ENCODE data around the gene DMBT1.
A peak's percentile ranks its signal among the peaks of the same experiment; 100 is the strongest.

DMBT1 gene

GRCh38 chr10:122553341-122553740, 7.2 kb upstream of the DMBT1 start:
- H3K4me3 Mint-ChIP-seq, result no peak overlapping the region

GRCh38 chr10:122554131-122555036, 6.2 kb upstream of the DMBT1 start:
- Mint-ChIP-seq H3K27me3 (peaks cover 10 to 14% of the 10 kb centered on the region in 2 donors), H3K4me3 (no peak overlapping the region), H3K36me3 (ENCODE audit: insufficient read depth) (no peaks in the 10 kb centered on the region), H3K4me1 (ENCODE audit: low read depth in 2 of 2) (peaks cover 20 to 37% of the 10 kb centered on the region in 2 donors), H3K9me3 (no peaks in the 10 kb centered on the region), H3K27ac (no peak overlapping the region)
- no peak for DNase-seq
- no peak for ATAC-seq (replicated peaks)

More at GRCh38 chr10:122553341-122553740, 7.2 kb upstream of the DMBT1 start:
- no peaks in the 10 kb centered on the region for H3K36me3 Mint-ChIP-seq (ENCODE audit: insufficient read depth)
- no peak for ATAC-seq (replicated peaks)
- peaks cover 10 to 14% of the 10 kb centered on the region in 2 donors for H3K27me3 Mint-ChIP-seq
- no peaks in the 10 kb centered on the region for H3K9me3 Mint-ChIP-seq
- H3K27ac Mint-ChIP-seq, result no peak overlapping the region
- DNase-seq, result no peak
- peaks cover 10 to 30% of the 10 kb centered on the region in 2 donors for H3K4me1 Mint-ChIP-seq (ENCODE audit: low read depth in 2 of 2)

- Mint-ChIP-seq H3K9me3 (no peaks in the 10 kb centered on the region), H3K4me3 (no peak overlapping the region), H3K27me3 (peaks cover 10 to 14% of the 10 kb centered on the region in 2 donors), H3K27ac (no peak overlapping the region), H3K4me1 (ENCODE audit: low read depth in 2 of 2) (peaks cover 25 to 38% of the 10 kb centered on the region in 2 donors), H3K36me3 (ENCODE audit: insufficient read depth) (no peaks in the 10 kb centered on the region)
- DNase-seq (no peak), ATAC-seq (replicated peaks) (no peak)
Measured at GRCh38 chr10:122555442-122555841, 5.1 kb upstream of the DMBT1 start.

GRCh38 chr10:122557516-122557915, 3.0 kb upstream of the DMBT1 start:
- no peak for DNase-seq
- no peak for ATAC-seq (replicated peaks)
- peaks cover 26% of the 10 kb centered on the region in 2 donors for H3K4me1 Mint-ChIP-seq (ENCODE audit: low read depth in 2 of 2)
- no peak overlapping the region for H3K4me3 Mint-ChIP-seq
- no peaks in the 10 kb centered on the region for H3K36me3 Mint-ChIP-seq (ENCODE audit: insufficient read depth)
- no peaks in the 10 kb centered on the region for H3K9me3 Mint-ChIP-seq
- H3K27ac Mint-ChIP-seq, result peak overlapping the region in 1 of 2 donors; percentile 41
- H3K27me3 Mint-ChIP-seq, result peaks cover 10 to 24% of the 10 kb centered on the region in 2 donors

- H3K27ac Mint-ChIP-seq, result peak overlapping the region in 1 of 2 donors; percentile 81
- no peak for DNase-seq
- peaks cover 10 to 24% of the 10 kb centered on the region in 2 donors for H3K27me3 Mint-ChIP-seq
- H3K4me3 Mint-ChIP-seq, result peak overlapping the region; percentile 38 to 51
- H3K36me3 Mint-ChIP-seq (ENCODE audit: insufficient read depth), result no peaks in the 10 kb centered on the region
- no peaks in the 10 kb centered on the region for H3K9me3 Mint-ChIP-seq
- peak; percentile 74 for ATAC-seq (replicated peaks)
- H3K4me1 Mint-ChIP-seq (ENCODE audit: low read depth in 2 of 2), result peaks cover 26% of the 10 kb centered on the region in 2 donors
Measured at GRCh38 chr10:122558452-122558851, 2.1 kb upstream of the DMBT1 start.

GRCh38 chr10:122559228-122559627, 1.3 kb upstream of the DMBT1 start:
- Mint-ChIP-seq H3K36me3 (ENCODE audit: insufficient read depth) (no peaks in the 10 kb centered on the region), H3K27me3 (peaks cover 10 to 30% of the 10 kb centered on the region in 2 donors), H3K4me3 (peak overlapping the region; percentile 38 to 51), H3K4me1 (ENCODE audit: low read depth in 2 of 2) (peaks cover 26% of the 10 kb centered on the region in 2 donors), H3K9me3 (no peaks in the 10 kb centered on the region), H3K27ac (peak overlapping the region; percentile 8 to 81)
- ATAC-seq (replicated peaks) (no peak), DNase-seq (no peak)

GRCh38 chr10:122561212-122561611, 658 bp downstream of the DMBT1 start:
- DNase-seq, result no peak
- Mint-ChIP-seq H3K36me3 (ENCODE audit: insufficient read depth) (no peaks in the 10 kb centered on the region), H3K27me3 (peaks cover 5 to 22% of the 10 kb centered on the region in 2 donors), H3K27ac (no peak overlapping the region), H3K9me3 (no peaks in the 10 kb centered on the region), H3K4me3 (no peak overlapping the region), H3K4me1 (ENCODE audit: low read depth in 2 of 2) (peaks cover 24 to 26% of the 10 kb centered on the region in 2 donors)
- ATAC-seq (replicated peaks), result no peak

- ATAC-seq (replicated peaks), result no peak
- DNase-seq, result no peak
- H3K4me1 Mint-ChIP-seq (ENCODE audit: low read depth in 2 of 2), result peaks cover 18 to 26% of the 10 kb centered on the region in 2 donors
- H3K27me3 Mint-ChIP-seq, result peaks cover 0 to 16% of the 10 kb centered on the region in 2 donors
- no peaks in the 10 kb centered on the region for H3K9me3 Mint-ChIP-seq
- H3K4me3 Mint-ChIP-seq, result no peak overlapping the region
- H3K36me3 Mint-ChIP-seq (ENCODE audit: insufficient read depth), result no peaks in the 10 kb centered on the region
- no peak overlapping the region for H3K27ac Mint-ChIP-seq
Measured at GRCh38 chr10:122561792-122562191, 1.2 kb downstream of the DMBT1 start.

GRCh38 chr10:122564980-122565379, 4.4 kb downstream of the DMBT1 start:
- H3K4me3 Mint-ChIP-seq, result no peak overlapping the region
- no peaks in the 10 kb centered on the region for H3K36me3 Mint-ChIP-seq (ENCODE audit: insufficient read depth)
- DNase-seq, result no peak
- H3K27ac Mint-ChIP-seq, result no peak overlapping the region
- peaks cover 0 to 9% of the 10 kb centered on the region in 2 donors for H3K4me1 Mint-ChIP-seq (ENCODE audit: low read depth in 2 of 2)
- H3K27me3 Mint-ChIP-seq, result peaks cover 26 to 31% of the 10 kb centered on the region in 2 donors
- no peak for ATAC-seq (replicated peaks)
- no peaks in the 10 kb centered on the region for H3K9me3 Mint-ChIP-seq

- DNase-seq, result peak; percentile 72 to 78 (median 73)
- H3K9me3 Mint-ChIP-seq, result no peaks in the 10 kb centered on the region
- peak; percentile 59 for ATAC-seq (replicated peaks)
- H3K4me3 Mint-ChIP-seq, result no peak overlapping the region
- no peaks in the 10 kb centered on the region for H3K36me3 Mint-ChIP-seq (ENCODE audit: insufficient read depth)
- H3K27ac Mint-ChIP-seq, result no peak overlapping the region
- peaks cover 35 to 38% of the 10 kb centered on the region in 2 donors for H3K27me3 Mint-ChIP-seq
- H3K4me1 Mint-ChIP-seq (ENCODE audit: low read depth in 2 of 2), result peaks cover 0 to 9% of the 10 kb centered on the region in 2 donors
Measured at GRCh38 chr10:122565766-122566206, 5.2 kb downstream of the DMBT1 start.

- DNase-seq, result no peak
- Mint-ChIP-seq H3K4me3 (no peak overlapping the region), H3K36me3 (ENCODE audit: insufficient read depth) (no peaks in the 10 kb centered on the region), H3K4me1 (ENCODE audit: low read depth in 2 of 2) (peaks cover 0 to 5% of the 10 kb centered on the region in 2 donors), H3K27ac (no peak overlapping the region), H3K9me3 (no peaks in the 10 kb centered on the region), H3K27me3 (peaks cover 35 to 37% of the 10 kb centered on the region in 2 donors)
- no peak for ATAC-seq (replicated peaks)
Measured at GRCh38 chr10:122566632-122567031, 6.1 kb downstream of the DMBT1 start.

GRCh38 chr10:122567056-122567660, 6.6 kb downstream of the DMBT1 start:
- ATAC-seq (replicated peaks), result peak; percentile 40
- H3K27me3 Mint-ChIP-seq, result peaks cover 30 to 42% of the 10 kb centered on the region in 2 donors
- H3K4me3 Mint-ChIP-seq, result no peak overlapping the region
- no peaks in the 10 kb centered on the region for H3K36me3 Mint-ChIP-seq (ENCODE audit: insufficient read depth)
- no peaks in the 10 kb centered on the region for H3K9me3 Mint-ChIP-seq
- H3K27ac Mint-ChIP-seq, result no peak overlapping the region
- DNase-seq, result peak in 2 of 3 experiments; percentile 18 to 19
- no peaks in the 10 kb centered on the region for H3K4me1 Mint-ChIP-seq (ENCODE audit: low read depth in 2 of 2)

- peaks cover 29 to 48% of the 10 kb centered on the region in 2 donors for H3K27me3 Mint-ChIP-seq
- no peak for ATAC-seq (replicated peaks)
- no peak overlapping the region for H3K27ac Mint-ChIP-seq
- no peaks in the 10 kb centered on the region for H3K36me3 Mint-ChIP-seq (ENCODE audit: insufficient read depth)
- no peak for DNase-seq
- no peaks in the 10 kb centered on the region for H3K4me1 Mint-ChIP-seq (ENCODE audit: low read depth in 2 of 2)
- H3K4me3 Mint-ChIP-seq, result no peak overlapping the region
- H3K9me3 Mint-ChIP-seq, result no peaks in the 10 kb centered on the region
Measured at GRCh38 chr10:122568551-122568950, 8.0 kb downstream of the DMBT1 start.
